Measurements from ENCODE around the gene CCDC69. TPM values are rescaled to one million over a fixed set of nuclear protein-coding genes. Genes with fewer than 3 reads are reported as not detected.

The CCDC69 gene
- total RNA-seq, 3 donors from 2014 or later = 8.8 to 190 (median 23.4) TPM

DNA sequence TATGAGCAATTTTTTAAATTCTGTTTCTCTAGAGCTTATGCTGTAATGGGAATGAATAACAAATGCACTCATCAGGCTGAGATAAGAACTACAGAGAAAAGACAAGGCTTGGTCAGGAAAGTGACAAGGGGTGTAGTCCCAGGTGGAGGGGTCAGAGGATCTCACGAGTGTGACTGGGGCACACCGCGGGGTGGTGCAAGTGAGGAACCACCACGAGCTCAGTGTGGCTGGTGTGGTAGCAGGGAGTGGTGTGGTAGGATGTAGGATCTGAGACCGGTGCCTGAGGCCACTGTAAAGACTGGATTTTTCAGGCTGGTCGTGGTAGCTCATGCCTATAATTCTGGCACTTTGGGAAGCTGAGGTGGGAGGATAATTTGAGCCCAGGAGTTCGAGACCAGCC, 75.3 kb downstream of the CCDC69 start:
- TF ChIP-seq, protein P1, sequence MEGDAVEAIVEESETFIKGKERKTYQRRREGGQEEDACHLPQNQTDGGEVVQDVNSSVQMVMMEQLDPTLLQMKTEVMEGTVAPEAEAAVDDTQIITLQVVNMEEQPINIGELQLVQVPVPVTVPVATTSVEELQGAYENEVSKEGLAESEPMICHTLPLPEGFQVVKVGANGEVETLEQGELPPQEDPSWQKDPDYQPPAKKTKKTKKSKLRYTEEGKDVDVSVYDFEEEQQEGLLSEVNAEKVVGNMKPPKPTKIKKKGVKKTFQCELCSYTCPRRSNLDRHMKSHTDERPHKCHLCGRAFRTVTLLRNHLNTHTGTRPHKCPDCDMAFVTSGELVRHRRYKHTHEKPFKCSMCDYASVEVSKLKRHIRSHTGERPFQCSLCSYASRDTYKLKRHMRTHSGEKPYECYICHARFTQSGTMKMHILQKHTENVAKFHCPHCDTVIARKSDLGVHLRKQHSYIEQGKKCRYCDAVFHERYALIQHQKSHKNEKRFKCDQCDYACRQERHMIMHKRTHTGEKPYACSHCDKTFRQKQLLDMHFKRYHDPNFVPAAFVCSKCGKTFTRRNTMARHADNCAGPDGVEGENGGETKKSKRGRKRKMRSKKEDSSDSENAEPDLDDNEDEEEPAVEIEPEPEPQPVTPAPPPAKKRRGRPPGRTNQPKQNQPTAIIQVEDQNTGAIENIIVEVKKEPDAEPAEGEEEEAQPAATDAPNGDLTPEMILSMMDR (IDR thresholded peaks at IDR 0.05) = no peak
- no peaks in the 10 kb centered on the region for H3K36me3 ChIP-seq (ENCODE audit: low read depth)
- ATAC-seq (no peak), DNase-seq (no peak)
- intact Hi-C loops (cut with DNase I, micrococcal nuclease) = no loop called here
- H3K4me3 ChIP-seq = no peak overlapping the region
- H3K4me1 ChIP-seq (ENCODE audit: low read depth) = peaks cover 19% of the 10 kb centered on the region
- no peaks in the 10 kb centered on the region for H3K9me3 ChIP-seq

DNA sequence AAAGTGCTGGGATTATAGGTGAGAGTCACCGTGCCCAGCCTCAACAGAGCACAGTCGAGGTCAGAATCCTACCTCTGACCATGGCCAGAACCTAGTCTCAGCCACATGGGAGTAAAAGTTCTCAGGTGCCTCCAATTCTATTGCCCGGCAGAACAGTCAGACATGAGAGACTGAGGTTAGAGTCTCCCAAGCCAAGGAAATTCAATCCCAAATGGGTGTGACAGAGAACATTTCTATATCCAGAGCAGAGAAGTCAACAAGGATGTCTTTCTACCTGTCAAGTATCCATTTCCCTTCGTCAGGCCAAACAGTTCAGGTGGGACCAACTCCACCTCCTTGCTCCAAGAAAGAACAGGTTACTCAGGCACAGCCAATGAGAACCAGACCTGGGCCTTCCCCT, 76.9 kb downstream of the CCDC69 start:
- H3K4me1 ChIP-seq (ENCODE audit: low read depth) = peaks cover 19% of the 10 kb centered on the region
- ATAC-seq (no peak), DNase-seq (no peak)
- H3K36me3 ChIP-seq (ENCODE audit: low read depth) = no peaks in the 10 kb centered on the region
- H3K4me3 ChIP-seq = no peak overlapping the region
- no peaks in the 10 kb centered on the region for H3K9me3 ChIP-seq
- TF ChIP-seq, protein P1 (IDR thresholded peaks at IDR 0.05) = no peak
- intact Hi-C loops (cut with DNase I, micrococcal nuclease) = no loop called here

DNA sequence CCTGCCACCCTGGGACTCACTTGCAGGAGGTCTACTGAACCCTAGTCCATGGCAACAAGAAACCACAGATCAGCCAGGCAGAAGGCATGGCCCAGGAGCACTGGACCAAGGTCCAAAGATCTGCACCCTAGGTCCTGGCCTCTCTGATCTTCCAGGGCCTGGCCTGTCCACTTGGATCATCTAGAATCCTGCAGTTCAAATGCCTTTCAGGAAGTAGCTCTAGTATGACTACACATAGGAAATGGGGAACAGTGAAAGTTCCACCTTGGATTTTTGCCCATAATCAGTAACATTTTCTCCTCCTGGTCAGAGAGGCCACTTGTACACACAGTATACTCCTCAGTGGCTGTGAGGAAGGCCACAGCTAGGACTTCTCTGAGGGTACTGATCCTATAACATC, 77.8 kb downstream of the CCDC69 start:
- intact Hi-C loops (cut with DNase I, micrococcal nuclease) = no loop called here
- ATAC-seq = no peak
- DNase-seq = no peak
- no peaks in the 10 kb centered on the region for H3K36me3 ChIP-seq (ENCODE audit: low read depth)
- TF ChIP-seq, protein P1 (IDR thresholded peaks at IDR 0.05) = no peak
- no peaks in the 10 kb centered on the region for H3K9me3 ChIP-seq
- peaks cover 22% of the 10 kb centered on the region for H3K4me1 ChIP-seq (ENCODE audit: low read depth)
- no peak overlapping the region for H3K4me3 ChIP-seq

DNA sequence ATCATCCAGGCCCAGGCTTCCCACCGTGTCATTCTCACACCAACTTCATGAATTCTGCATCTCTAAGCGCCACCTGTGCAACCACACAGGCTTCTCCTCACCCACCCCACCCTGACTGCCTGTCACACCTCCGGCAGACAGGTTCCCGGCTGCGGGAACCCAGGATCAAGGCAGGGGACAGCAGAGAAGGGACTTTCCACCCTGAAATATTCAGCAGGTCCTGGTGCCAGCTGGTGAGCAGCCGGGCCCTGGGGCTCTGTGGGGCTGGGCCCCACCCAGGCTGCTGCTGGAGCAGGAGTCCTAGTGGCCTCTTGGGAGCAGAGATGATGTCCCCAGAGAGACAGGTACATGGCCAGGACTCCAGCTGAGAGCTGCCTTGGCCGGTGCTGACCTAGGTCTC, 79.0 kb downstream of the CCDC69 start:
- Histone ChIP-seq H3K36me3 (ENCODE audit: low read depth) (no peaks in the 10 kb centered on the region), H3K9me3 (no peaks in the 10 kb centered on the region), H3K4me3 (no peak overlapping the region), H3K4me1 (ENCODE audit: low read depth) (peaks cover 18% of the 10 kb centered on the region)
- DNase-seq = no peak
- TF ChIP-seq, protein P1 (IDR thresholded peaks at IDR 0.05) = no peak
- no peak for ATAC-seq
- intact Hi-C loops (cut with DNase I, micrococcal nuclease) = no loop called here

DNA sequence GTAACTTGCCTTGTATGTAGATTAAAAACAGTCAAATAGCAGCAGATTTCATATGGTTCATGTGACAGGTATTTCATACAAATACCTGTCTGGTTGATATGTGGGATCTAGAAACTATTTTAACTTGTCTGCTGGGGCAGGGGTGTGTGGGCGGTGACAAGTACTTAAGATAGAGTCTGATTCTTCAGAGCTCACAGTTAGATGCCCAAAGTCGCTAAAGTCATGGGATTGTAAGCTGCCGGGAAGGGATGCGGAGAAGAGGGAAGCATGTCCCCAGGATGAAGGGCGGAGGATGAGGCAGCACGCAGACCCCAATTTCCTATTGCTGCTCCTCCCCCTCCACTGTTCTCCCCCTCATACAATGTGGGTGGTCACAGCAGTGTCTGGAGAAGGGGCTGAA, 79.6 kb downstream of the CCDC69 start:
- no peak overlapping the region for H3K4me3 ChIP-seq
- ATAC-seq (no peak), DNase-seq (no peak)
- no peaks in the 10 kb centered on the region for H3K36me3 ChIP-seq (ENCODE audit: low read depth)
- intact Hi-C loops (cut with DNase I, micrococcal nuclease) = no loop called here
- H3K4me1 ChIP-seq (ENCODE audit: low read depth) = peaks cover 18% of the 10 kb centered on the region
- TF ChIP-seq, protein P1 (IDR thresholded peaks at IDR 0.05) = no peak
- H3K9me3 ChIP-seq = no peaks in the 10 kb centered on the region

DNA sequence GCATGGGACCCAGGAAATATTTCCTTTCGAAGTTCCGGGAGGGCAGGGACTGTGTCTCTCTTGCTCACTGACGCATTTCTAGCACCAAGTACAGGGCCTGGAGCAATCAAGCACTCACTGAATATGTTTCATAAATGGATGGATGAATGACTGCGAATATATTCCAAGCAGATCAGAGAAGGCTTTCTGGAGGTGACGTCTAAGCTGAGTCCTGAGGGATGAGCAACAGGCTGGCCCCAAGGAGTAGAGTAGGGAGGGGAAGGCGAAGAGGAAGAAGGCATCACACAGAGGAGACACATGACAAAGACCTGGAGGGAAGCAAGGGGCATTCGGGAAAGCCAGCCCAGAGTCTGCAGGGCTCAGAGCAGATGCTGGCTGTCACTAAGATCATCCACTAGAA, 80.2 kb downstream of the CCDC69 start:
- DNase-seq (no peak), ATAC-seq (no peak)
- no peak overlapping the region for H3K4me3 ChIP-seq
- TF ChIP-seq, protein P1 (IDR thresholded peaks at IDR 0.05) = no peak
- no peaks in the 10 kb centered on the region for H3K9me3 ChIP-seq
- H3K4me1 ChIP-seq (ENCODE audit: low read depth) = peaks cover 18% of the 10 kb centered on the region
- H3K36me3 ChIP-seq (ENCODE audit: low read depth) = no peaks in the 10 kb centered on the region
- intact Hi-C loops (cut with DNase I, micrococcal nuclease) = no loop called here

Data from mucosa of descending colon (tissue), 3 donors.